A549 (cell line): ENCODE data around the gene PI4K2B.

Source experiments
- CEBPB ChIP-seq, 2 experiments: fragments of >200 bp in 1 of 2; sonication (Bioruptor Twin) in 1 of 2; formaldehyde crosslinking in 1 of 2; IDR thresholded peaks; 2 replicates each; pipeline ENCODE4 v1.6.1; 2012 to 2016
- CHD4 ChIP-seq: fragments of 200-600 bp; sonication (generic); IDR thresholded peaks from 2 replicates; pipeline ENCODE4 v1.6.1; 2016; ENCODE audit warnings: antibody characterized with exemption, mild to moderate bottlenecking, borderline replicate concordance
- EP300 ChIP-seq, 2 experiments: fragments of >200 bp; sonication (Bioruptor Twin); formaldehyde crosslinking; IDR thresholded peaks; 2 replicates in 1 of 2; 3 replicates in 1 of 2; pipeline ENCODE4 v1.6.1; 2016 to 2017
- ZFP36 ChIP-seq: fragments of 450-650 bp; IDR thresholded peaks from 2 replicates; pipeline ENCODE4 v1.6.1; 2014; ENCODE audit warnings: borderline replicate concordance; ENCODE audit not compliant: partially characterized antibody
- TF ChIP-seq, protein P1 (sequence below): fragments of >200 bp; sonication (Bioruptor Twin); formaldehyde crosslinking; IDR thresholded peaks from 3 replicates; pipeline ENCODE4 v1.5.1; 2016
- TF ChIP-seq, protein P2 (sequence below): fragments of 200-600 bp; sonication (generic); IDR thresholded peaks from 2 replicates; pipeline ENCODE4 v1.6.1; 2016; ENCODE audit warnings: antibody characterized with exemption, mild to moderate bottlenecking, moderate library complexity
- TF ChIP-seq, protein P3 (sequence below): fragments of 150-350 bp; IDR thresholded peaks from 2 replicates; pipeline ENCODE4 v1.6.1; 2014; ENCODE audit warnings: low read depth, mild to moderate bottlenecking, low read length

DNA sequence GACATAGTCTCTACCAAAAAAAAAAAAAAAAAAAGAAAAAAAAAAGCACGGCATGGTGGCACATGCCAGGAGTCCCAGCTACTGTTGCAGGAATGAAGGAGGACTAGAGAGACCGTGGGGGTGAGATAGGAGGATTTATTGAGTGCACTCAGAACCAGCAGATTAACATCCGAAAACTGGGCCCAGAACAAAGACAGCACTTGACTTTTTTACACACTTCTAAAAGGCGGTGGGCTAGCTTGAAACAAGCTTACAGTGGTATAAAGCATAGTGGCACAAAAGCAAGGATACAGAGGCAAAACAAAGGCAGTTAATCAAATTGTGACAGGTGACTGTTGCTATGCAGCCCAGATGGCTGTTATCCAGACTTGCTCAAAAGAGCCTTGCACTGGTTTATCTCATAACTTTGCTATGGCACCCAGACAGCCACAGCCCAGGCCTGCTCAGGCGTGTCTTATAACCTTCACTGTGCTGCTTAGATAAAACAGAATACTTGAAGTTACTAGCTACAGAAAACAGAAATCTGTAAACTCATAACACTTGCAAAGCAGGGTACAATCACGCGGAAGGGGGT lies 9.9 kb upstream of the PI4K2B start:
- TF ChIP-seq ZFP36 (no peak), EP300 (IDR thresholded peaks at IDR 0.05) (no peak), CEBPB (IDR thresholded peaks at IDR 0.05) (no peak), CHD4 (no peak)
- TF ChIP-seq, protein P1, sequence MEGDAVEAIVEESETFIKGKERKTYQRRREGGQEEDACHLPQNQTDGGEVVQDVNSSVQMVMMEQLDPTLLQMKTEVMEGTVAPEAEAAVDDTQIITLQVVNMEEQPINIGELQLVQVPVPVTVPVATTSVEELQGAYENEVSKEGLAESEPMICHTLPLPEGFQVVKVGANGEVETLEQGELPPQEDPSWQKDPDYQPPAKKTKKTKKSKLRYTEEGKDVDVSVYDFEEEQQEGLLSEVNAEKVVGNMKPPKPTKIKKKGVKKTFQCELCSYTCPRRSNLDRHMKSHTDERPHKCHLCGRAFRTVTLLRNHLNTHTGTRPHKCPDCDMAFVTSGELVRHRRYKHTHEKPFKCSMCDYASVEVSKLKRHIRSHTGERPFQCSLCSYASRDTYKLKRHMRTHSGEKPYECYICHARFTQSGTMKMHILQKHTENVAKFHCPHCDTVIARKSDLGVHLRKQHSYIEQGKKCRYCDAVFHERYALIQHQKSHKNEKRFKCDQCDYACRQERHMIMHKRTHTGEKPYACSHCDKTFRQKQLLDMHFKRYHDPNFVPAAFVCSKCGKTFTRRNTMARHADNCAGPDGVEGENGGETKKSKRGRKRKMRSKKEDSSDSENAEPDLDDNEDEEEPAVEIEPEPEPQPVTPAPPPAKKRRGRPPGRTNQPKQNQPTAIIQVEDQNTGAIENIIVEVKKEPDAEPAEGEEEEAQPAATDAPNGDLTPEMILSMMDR, result no peak
- TF ChIP-seq, protein P2, sequence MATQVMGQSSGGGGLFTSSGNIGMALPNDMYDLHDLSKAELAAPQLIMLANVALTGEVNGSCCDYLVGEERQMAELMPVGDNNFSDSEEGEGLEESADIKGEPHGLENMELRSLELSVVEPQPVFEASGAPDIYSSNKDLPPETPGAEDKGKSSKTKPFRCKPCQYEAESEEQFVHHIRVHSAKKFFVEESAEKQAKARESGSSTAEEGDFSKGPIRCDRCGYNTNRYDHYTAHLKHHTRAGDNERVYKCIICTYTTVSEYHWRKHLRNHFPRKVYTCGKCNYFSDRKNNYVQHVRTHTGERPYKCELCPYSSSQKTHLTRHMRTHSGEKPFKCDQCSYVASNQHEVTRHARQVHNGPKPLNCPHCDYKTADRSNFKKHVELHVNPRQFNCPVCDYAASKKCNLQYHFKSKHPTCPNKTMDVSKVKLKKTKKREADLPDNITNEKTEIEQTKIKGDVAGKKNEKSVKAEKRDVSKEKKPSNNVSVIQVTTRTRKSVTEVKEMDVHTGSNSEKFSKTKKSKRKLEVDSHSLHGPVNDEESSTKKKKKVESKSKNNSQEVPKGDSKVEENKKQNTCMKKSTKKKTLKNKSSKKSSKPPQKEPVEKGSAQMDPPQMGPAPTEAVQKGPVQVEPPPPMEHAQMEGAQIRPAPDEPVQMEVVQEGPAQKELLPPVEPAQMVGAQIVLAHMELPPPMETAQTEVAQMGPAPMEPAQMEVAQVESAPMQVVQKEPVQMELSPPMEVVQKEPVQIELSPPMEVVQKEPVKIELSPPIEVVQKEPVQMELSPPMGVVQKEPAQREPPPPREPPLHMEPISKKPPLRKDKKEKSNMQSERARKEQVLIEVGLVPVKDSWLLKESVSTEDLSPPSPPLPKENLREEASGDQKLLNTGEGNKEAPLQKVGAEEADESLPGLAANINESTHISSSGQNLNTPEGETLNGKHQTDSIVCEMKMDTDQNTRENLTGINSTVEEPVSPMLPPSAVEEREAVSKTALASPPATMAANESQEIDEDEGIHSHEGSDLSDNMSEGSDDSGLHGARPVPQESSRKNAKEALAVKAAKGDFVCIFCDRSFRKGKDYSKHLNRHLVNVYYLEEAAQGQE, result no peak
- TF ChIP-seq, protein P3, sequence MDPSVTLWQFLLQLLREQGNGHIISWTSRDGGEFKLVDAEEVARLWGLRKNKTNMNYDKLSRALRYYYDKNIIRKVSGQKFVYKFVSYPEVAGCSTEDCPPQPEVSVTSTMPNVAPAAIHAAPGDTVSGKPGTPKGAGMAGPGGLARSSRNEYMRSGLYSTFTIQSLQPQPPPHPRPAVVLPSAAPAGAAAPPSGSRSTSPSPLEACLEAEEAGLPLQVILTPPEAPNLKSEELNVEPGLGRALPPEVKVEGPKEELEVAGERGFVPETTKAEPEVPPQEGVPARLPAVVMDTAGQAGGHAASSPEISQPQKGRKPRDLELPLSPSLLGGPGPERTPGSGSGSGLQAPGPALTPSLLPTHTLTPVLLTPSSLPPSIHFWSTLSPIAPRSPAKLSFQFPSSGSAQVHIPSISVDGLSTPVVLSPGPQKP, result no peak
